SK-N-MC (cell line): ENCODE results near the gene LRP1B.

Source experiments
- EZH2 ChIP-seq: fragments of 200-600 bp; sonication (generic); IDR thresholded peaks from one replicate; pipeline ENCODE4 v1.6.1; 2017; ENCODE audit warnings: antibody characterized with exemption
- POLR2AphosphoS5 ChIP-seq: IDR thresholded peaks from 2 replicates; pipeline ENCODE4 v1.6.1; 2012; ENCODE audit warnings: mild to moderate bottlenecking, low read depth, low read length, borderline replicate concordance

DNA sequence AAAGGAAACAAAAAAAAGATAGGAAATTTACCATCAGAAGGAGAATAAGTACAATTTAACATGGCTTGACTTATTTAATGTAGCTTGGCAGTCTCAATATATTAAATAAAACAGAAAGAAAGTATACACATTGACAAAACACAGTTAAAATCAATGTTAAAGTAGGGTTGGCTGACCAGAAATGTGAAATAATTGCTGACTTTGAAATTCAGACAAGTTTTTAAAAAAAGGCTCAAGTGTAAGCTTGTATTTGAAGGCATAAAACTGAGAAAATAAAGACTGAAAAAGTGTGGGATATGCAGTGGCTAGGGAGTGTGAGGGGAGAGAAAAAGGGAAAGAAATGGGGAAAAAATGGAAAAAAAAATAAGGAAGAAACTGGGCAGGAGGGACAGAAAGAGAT lies 665.8 kb downstream of the LRP1B start:
- no peak for TF ChIP-seq EZH2
- no peak for TF ChIP-seq POLR2AphosphoS5
